ENCODE results near the gene PRIM1. TPM values are rescaled to one million over a fixed set of nuclear protein-coding genes. Genes with fewer than 3 reads are reported as not detected.

Gene PRIM1
- polyA plus RNA-seq, 1 donor (not counting 4 experiments of a cell fraction or from before 2014, with no cell fraction given) = 12.0 TPM

DNA sequence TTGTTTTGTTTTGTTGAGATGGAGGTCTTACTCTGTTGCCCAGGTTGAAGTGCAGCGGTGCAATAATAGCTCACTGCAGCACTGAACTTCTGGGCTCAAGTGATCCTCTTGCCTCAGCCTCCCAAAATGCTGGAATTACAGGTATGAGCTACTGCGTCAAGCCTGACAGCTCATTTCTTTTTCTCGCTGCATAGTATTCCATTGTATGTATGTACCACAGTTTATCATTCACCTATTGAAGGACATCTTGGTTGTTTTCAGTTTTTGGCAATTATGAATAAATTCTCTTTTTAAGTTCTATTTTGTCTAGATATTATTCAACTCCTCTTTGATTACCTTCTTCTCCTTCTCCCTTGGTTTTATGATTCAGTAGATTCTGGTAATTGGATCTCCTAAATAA lies 24.5 kb upstream of the PRIM1 start:
- Histone ChIP-seq H3K27ac (ENCODE audit: control insufficient read depth, insufficient read depth, low read length) (no peak overlapping the region), H3K36me3 (ENCODE audit: control insufficient read depth in 2 of 2, extremely low read depth in 1 of 2, insufficient read depth in 2 of 2, low read length in 2 of 2) (no peaks in the 10 kb centered on the region), H3K4me3 (ENCODE audit: control insufficient read depth in 2 of 3, extremely low read depth in 1 of 3, insufficient read depth in 2 of 3, low read depth in 1 of 3, low read length in 3 of 3) (no peak overlapping the region), H3K9me1 (ENCODE audit: control insufficient read depth, extremely low read depth, insufficient read depth, low read length) (no peaks in the 10 kb centered on the region), H4K20me1 (ENCODE audit: control insufficient read depth, extremely low read depth, insufficient read depth, low read length) (no peaks in the 10 kb centered on the region), H2AFZ (ENCODE audit: control insufficient read depth, low read length) (no peak overlapping the region), H3K27me3 (ENCODE audit: control insufficient read depth, extremely low read depth, insufficient read depth, low read length) (no peaks in the 10 kb centered on the region), H3K9ac (ENCODE audit: control insufficient read depth, extremely low read depth, insufficient read depth, low read length) (no peak overlapping the region), H3K4me1 (ENCODE audit: control insufficient read depth, extremely low read depth, insufficient read depth, low read length) (peaks cover 9% of the 10 kb centered on the region), H3K79me2 (ENCODE audit: control insufficient read depth, insufficient read depth, low read length) (no peaks in the 10 kb centered on the region), H3K4me2 (ENCODE audit: control insufficient read depth, extremely low read depth, insufficient read depth, low read depth, low read length) (no peak overlapping the region), H3K9me3 (ENCODE audit: control insufficient read depth, low read depth, low read length) (no peaks in the 10 kb centered on the region)
- no peak for DNase-seq (ENCODE audit: low read depth, low spot score)
- no peak for TF ChIP-seq EZH2 (IDR thresholded peaks at IDR 0.05; ENCODE audit: low read length)
- TF ChIP-seq, protein P1, sequence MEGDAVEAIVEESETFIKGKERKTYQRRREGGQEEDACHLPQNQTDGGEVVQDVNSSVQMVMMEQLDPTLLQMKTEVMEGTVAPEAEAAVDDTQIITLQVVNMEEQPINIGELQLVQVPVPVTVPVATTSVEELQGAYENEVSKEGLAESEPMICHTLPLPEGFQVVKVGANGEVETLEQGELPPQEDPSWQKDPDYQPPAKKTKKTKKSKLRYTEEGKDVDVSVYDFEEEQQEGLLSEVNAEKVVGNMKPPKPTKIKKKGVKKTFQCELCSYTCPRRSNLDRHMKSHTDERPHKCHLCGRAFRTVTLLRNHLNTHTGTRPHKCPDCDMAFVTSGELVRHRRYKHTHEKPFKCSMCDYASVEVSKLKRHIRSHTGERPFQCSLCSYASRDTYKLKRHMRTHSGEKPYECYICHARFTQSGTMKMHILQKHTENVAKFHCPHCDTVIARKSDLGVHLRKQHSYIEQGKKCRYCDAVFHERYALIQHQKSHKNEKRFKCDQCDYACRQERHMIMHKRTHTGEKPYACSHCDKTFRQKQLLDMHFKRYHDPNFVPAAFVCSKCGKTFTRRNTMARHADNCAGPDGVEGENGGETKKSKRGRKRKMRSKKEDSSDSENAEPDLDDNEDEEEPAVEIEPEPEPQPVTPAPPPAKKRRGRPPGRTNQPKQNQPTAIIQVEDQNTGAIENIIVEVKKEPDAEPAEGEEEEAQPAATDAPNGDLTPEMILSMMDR (optimal IDR thresholded peaks at IDR 0.05 in 1 of 3, IDR thresholded peaks at IDR 0.05 in 1 of 3, conservative IDR thresholded peaks at IDR 0.05 in 1 of 3; ENCODE audit: extremely low read depth in 1 of 3, insufficient read depth in 2 of 3, low read length in 3 of 3) = no peak
- dilution Hi-C loops (cut with MboI; ENCODE audit: extremely low pct_ligation_motif_present, low sequenced_read_pairs) = no loop called here
- no peak for FAIRE-seq

DNA sequence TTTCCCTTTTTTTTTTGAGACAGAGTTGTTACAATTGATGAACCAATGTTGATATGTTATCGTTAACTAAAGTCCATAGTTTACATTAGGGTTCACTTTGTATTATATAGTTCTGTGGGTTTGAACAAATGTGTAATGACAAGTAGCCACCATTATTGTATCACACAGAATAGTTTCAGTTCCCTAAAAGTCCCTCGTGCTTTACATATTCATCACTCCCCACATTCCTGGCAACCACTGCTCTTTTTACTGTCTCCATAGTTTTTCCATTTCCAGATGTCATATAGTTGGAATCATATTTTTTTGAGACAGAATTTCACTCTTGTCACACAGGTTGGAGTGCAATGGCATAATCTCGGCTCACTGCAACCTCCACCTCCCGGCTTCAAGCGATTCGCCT lies 23.5 kb upstream of the PRIM1 start:
- Histone ChIP-seq H3K4me1 (ENCODE audit: control insufficient read depth, extremely low read depth, insufficient read depth, low read length) (peaks cover 5% of the 10 kb centered on the region), H3K9me1 (ENCODE audit: control insufficient read depth, extremely low read depth, insufficient read depth, low read length) (no peaks in the 10 kb centered on the region), H2AFZ (ENCODE audit: control insufficient read depth, low read length) (no peak overlapping the region), H3K4me3 (ENCODE audit: control insufficient read depth in 2 of 3, extremely low read depth in 1 of 3, insufficient read depth in 2 of 3, low read depth in 1 of 3, low read length in 3 of 3) (no peak overlapping the region), H4K20me1 (ENCODE audit: control insufficient read depth, extremely low read depth, insufficient read depth, low read length) (no peaks in the 10 kb centered on the region), H3K9ac (ENCODE audit: control insufficient read depth, extremely low read depth, insufficient read depth, low read length) (no peak overlapping the region), H3K27ac (ENCODE audit: control insufficient read depth, insufficient read depth, low read length) (no peak overlapping the region), H3K27me3 (ENCODE audit: control insufficient read depth, extremely low read depth, insufficient read depth, low read length) (no peaks in the 10 kb centered on the region), H3K79me2 (ENCODE audit: control insufficient read depth, insufficient read depth, low read length) (no peaks in the 10 kb centered on the region), H3K4me2 (ENCODE audit: control insufficient read depth, extremely low read depth, insufficient read depth, low read depth, low read length) (no peak overlapping the region), H3K36me3 (ENCODE audit: control insufficient read depth in 2 of 2, extremely low read depth in 1 of 2, insufficient read depth in 2 of 2, low read length in 2 of 2) (no peaks in the 10 kb centered on the region), H3K9me3 (ENCODE audit: control insufficient read depth, low read depth, low read length) (no peaks in the 10 kb centered on the region)
- dilution Hi-C loops (cut with MboI; ENCODE audit: extremely low pct_ligation_motif_present, low sequenced_read_pairs) = no loop called here
- DNase-seq (ENCODE audit: low read depth, low spot score) (no peak), FAIRE-seq (no peak)
- no peak for TF ChIP-seq EZH2 (IDR thresholded peaks at IDR 0.05; ENCODE audit: low read length)
- TF ChIP-seq, protein P1 (optimal IDR thresholded peaks at IDR 0.05 in 1 of 3, IDR thresholded peaks at IDR 0.05 in 1 of 3, conservative IDR thresholded peaks at IDR 0.05 in 1 of 3; ENCODE audit: extremely low read depth in 1 of 3, insufficient read depth in 2 of 3, low read length in 3 of 3) = no peak

All from keratinocyte (primary cell).